22Rv1 (cell line): ENCODE data around the gene ACAD9.

Experiments
- H3K27ac ChIP-seq: fragments of 450-650 bp; 2 replicates; pipeline ENCODE4 v1.5.1; 2017
- CTCF ChIP-seq: fragments of 450-650 bp; IDR thresholded peaks from 2 replicates; pipeline ENCODE4 v1.5.1; 2017; ENCODE audit warnings: mild to moderate bottlenecking
- ZFX ChIP-seq: fragments of 450-650 bp; IDR thresholded peaks from 2 replicates; pipeline ENCODE4 v1.6.1; 2017; ENCODE audit warnings: antibody characterized with exemption, borderline replicate concordance

ACAD9 gene

GRCh38 chr3:128956440-128956839 is 77.0 kb downstream of the ACAD9 start:
- TF ChIP-seq ZFX (no peak), CTCF (no peak)
- H3K27ac ChIP-seq = no peak overlapping the region
